ENCODE data around the gene MMP25. TPM values are rescaled to one million over a fixed set of nuclear protein-coding genes. Genes with fewer than 3 reads are reported as not detected.
A peak's percentile ranks its signal among the peaks of the same experiment; 100 is the strongest.

Gene MMP25
- total and polyA plus RNA-seq, 9 of the 15 experiments (the other 6 are each of a cell fraction or from before 2014, with no cell fraction given), result 0.03 to 0.04 TPM; not detected in 7

DNA sequence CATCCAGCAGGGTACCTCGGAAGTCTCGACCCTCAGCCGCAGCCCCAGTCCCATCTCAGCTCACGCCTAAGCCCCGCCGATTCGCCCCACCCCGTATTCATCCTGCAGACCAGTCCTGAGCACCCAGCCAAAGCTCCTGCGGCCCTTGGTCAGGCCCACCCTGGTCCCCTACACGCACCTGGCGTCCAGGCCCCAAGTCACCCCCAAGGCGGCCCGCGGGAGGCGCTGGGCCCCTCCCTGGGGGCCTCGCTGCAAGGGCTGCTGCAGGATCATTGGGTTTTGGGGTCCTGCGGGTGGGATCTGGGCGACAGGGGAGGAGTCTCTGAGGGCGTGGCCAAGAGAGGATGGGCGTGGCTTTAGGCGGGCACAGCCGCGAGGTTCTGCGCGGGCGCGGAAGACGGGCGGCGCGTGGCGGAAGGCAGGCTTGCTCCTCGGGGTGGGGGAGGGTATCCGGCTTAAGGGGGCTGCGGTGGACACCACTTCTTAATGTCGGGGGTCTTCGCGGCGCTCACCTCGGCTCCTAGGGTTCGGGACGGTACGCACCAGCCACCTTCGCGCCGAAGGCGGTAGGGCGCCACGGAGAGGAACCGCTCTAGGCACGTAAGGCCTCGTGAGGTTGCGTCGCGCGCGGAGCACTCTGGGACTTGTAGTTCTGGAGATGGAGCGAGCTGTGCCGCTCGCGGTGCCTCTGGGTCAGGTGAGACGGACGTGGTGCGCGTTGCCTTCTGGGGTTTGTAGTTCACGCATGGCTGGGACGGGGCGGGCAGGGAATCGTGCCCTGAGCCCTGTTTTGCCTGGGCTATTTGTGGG lies 22.5 kb upstream of the MMP25 start, which contains the start of the genes HCFC1R1 and THOC6 (continued):
- peak; percentile 75 for TF ChIP-seq ETV5 (CRISPR knock-in tag; IDR thresholded peaks at IDR 0.05; ENCODE audit: low read depth)
- no peak for TF ChIP-seq DPF2 (IDR thresholded peaks at IDR 0.05)
- TF ChIP-seq, protein P1, sequence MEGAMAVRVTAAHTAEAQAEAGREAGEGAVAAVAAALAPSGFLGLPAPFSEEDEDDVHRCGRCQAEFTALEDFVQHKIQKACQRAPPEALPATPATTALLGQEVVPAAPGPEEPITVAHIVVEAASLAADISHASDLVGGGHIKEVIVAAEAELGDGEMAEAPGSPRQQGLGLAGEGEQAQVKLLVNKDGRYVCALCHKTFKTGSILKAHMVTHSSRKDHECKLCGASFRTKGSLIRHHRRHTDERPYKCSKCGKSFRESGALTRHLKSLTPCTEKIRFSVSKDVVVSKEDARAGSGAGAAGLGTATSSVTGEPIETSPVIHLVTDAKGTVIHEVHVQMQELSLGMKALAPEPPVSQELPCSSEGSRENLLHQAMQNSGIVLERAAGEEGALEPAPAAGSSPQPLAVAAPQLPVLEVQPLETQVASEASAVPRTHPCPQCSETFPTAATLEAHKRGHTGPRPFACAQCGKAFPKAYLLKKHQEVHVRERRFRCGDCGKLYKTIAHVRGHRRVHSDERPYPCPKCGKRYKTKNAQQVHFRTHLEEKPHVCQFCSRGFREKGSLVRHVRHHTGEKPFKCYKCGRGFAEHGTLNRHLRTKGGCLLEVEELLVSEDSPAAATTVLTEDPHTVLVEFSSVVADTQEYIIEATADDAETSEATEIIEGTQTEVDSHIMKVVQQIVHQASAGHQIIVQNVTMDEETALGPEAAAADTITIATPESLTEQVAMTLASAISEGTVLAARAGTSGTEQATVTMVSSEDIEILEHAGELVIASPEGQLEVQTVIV (CRISPR knock-in tag; IDR thresholded peaks at IDR 0.05; ENCODE audit: borderline replicate concordance), result no peak
- peak; percentile 63; the same call in 1 of the 2 replicates for TF ChIP-seq EGR1 (conservative IDR thresholded peaks at IDR 0.05)
- no peak for TF ChIP-seq CBX2 (IDR thresholded peaks at IDR 0.05; ENCODE audit: insufficient read depth, low read length, poor library complexity, severe bottlenecking)
- TF ChIP-seq, protein P2, sequence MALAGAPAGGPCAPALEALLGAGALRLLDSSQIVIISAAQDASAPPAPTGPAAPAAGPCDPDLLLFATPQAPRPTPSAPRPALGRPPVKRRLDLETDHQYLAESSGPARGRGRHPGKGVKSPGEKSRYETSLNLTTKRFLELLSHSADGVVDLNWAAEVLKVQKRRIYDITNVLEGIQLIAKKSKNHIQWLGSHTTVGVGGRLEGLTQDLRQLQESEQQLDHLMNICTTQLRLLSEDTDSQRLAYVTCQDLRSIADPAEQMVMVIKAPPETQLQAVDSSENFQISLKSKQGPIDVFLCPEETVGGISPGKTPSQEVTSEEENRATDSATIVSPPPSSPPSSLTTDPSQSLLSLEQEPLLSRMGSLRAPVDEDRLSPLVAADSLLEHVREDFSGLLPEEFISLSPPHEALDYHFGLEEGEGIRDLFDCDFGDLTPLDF (CRISPR knock-in tag; IDR thresholded peaks at IDR 0.05), result peak; percentile 52; the same call in 1 of the 2 replicates
- TF ChIP-seq, protein P3, sequence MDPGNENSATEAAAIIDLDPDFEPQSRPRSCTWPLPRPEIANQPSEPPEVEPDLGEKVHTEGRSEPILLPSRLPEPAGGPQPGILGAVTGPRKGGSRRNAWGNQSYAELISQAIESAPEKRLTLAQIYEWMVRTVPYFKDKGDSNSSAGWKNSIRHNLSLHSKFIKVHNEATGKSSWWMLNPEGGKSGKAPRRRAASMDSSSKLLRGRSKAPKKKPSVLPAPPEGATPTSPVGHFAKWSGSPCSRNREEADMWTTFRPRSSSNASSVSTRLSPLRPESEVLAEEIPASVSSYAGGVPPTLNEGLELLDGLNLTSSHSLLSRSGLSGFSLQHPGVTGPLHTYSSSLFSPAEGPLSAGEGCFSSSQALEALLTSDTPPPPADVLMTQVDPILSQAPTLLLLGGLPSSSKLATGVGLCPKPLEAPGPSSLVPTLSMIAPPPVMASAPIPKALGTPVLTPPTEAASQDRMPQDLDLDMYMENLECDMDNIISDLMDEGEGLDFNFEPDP (CRISPR knock-in tag; IDR thresholded peaks at IDR 0.05), result peak; percentile 58; the same call in 1 of the 2 replicates
- TF ChIP-seq, protein P4, sequence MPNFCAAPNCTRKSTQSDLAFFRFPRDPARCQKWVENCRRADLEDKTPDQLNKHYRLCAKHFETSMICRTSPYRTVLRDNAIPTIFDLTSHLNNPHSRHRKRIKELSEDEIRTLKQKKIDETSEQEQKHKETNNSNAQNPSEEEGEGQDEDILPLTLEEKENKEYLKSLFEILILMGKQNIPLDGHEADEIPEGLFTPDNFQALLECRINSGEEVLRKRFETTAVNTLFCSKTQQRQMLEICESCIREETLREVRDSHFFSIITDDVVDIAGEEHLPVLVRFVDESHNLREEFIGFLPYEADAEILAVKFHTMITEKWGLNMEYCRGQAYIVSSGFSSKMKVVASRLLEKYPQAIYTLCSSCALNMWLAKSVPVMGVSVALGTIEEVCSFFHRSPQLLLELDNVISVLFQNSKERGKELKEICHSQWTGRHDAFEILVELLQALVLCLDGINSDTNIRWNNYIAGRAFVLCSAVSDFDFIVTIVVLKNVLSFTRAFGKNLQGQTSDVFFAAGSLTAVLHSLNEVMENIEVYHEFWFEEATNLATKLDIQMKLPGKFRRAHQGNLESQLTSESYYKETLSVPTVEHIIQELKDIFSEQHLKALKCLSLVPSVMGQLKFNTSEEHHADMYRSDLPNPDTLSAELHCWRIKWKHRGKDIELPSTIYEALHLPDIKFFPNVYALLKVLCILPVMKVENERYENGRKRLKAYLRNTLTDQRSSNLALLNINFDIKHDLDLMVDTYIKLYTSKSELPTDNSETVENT (CRISPR knock-in tag; IDR thresholded peaks at IDR 0.05), result peak; percentile 71
- no peak for TF ChIP-seq PTTG1 (tag; IDR thresholded peaks at IDR 0.05; ENCODE audit: low read depth)
- TF ChIP-seq CTBP1 (IDR thresholded peaks at IDR 0.05; ENCODE audit: borderline replicate concordance), result no peak; the same call in 1 of the 2 replicates
- TF ChIP-seq RHOXF2B (CRISPR knock-in tag; conservative IDR thresholded peaks at IDR 0.05), result no peak
- TF ChIP-seq, protein P5, sequence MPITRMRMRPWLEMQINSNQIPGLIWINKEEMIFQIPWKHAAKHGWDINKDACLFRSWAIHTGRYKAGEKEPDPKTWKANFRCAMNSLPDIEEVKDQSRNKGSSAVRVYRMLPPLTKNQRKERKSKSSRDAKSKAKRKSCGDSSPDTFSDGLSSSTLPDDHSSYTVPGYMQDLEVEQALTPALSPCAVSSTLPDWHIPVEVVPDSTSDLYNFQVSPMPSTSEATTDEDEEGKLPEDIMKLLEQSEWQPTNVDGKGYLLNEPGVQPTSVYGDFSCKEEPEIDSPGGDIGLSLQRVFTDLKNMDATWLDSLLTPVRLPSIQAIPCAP (CRISPR knock-in tag; IDR thresholded peaks at IDR 0.05; ENCODE audit: borderline replicate concordance), result no peak
- TF ChIP-seq ZC3H8 (IDR thresholded peaks at IDR 0.05), result no peak
- TF ChIP-seq NFIC (IDR thresholded peaks at IDR 0.05), result peak; percentile 11; the same call in 1 of the 2 replicates
- TF ChIP-seq, protein P6, sequence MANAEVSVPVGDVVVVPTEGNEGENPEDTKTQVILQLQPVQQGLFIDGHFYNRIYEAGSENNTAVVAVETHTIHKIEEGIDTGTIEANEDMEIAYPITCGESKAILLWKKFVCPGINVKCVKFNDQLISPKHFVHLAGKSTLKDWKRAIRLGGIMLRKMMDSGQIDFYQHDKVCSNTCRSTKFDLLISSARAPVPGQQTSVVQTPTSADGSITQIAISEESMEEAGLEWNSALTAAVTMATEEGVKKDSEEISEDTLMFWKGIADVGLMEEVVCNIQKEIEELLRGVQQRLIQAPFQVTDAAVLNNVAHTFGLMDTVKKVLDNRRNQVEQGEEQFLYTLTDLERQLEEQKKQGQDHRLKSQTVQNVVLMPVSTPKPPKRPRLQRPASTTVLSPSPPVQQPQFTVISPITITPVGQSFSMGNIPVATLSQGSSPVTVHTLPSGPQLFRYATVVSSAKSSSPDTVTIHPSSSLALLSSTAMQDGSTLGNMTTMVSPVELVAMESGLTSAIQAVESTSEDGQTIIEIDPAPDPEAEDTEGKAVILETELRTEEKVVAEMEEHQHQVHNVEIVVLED (CRISPR knock-in tag; IDR thresholded peaks at IDR 0.05), result peak; percentile 98
- no peak for TF ChIP-seq RBM34 (IDR thresholded peaks at IDR 0.05; ENCODE audit: borderline replicate concordance, insufficient read depth, low read length)
- 0 out of 2 replicates have a peak, but pooled peaks have one; percentile 42 for TF ChIP-seq ESRRA (IDR thresholded peaks at IDR 0.05; ENCODE audit: borderline replicate concordance, low read depth)

Measured in K562 (cell line).